IMR-90 (cell line): Measurements from ENCODE around the gene SYNE3. TPM values are rescaled to one million over a fixed set of nuclear protein-coding genes. Genes with fewer than 3 reads are reported as not detected.

Source experiments
- ATAC-seq: fragments of 200-7000 bp; cut with Tn5 transposase; 2 replicates; pipeline ENCODE4 v1.9.1; 2020; ENCODE audit warnings: low read depth, mild to moderate bottlenecking, moderate library complexity
- BruUV-seq: library from RNA; stranded (reverse); fragments of 400-500 nt; replicated peaks from 2 replicates; lab custom pipeline; 2021; lab: Mats Ljungman, UMichigan
- CTCF ChIA-PET: fragments of 300-600 bp; formaldehyde crosslinking; extraction: SDS; loops from one replicate; lab custom pipeline; 2021; ENCODE audit warnings: antibody characterized with exemption; lab: Yijun Ruan, JAX
- POLR2A ChIA-PET: fragments of 300-600 bp; sonication (Branson Sonifier 250); formaldehyde crosslinking; loops from one replicate; lab custom pipeline; 2022; ENCODE audit warnings: antibody characterized with exemption; ENCODE audit not compliant: unreplicated experiment; lab: Charles Lee
- DNase-seq: peaks from one replicate; pipeline ENCODE4 v3.0.0; 2013
- H2AFZ ChIP-seq: replicated peaks from 2 replicates; pipeline ENCODE3; 2013; ENCODE audit warnings: low read length, mild to moderate bottlenecking; ENCODE audit not compliant: poor library complexity
- H2AK5ac ChIP-seq: 2 replicates; pipeline ENCODE4 v1.6.1; 2013; ENCODE audit warnings: low read depth, low read length, inconsistent platforms
- H2AK9ac ChIP-seq: replicated peaks from 2 replicates; pipeline ENCODE3; 2013; ENCODE audit warnings: mild to moderate bottlenecking, low read depth, low read length, moderate library complexity; ENCODE audit not compliant: poor library complexity
- H2BK120ac ChIP-seq: 2 replicates; pipeline ENCODE4 v1.6.1; 2013; ENCODE audit warnings: low read depth, low read length, inconsistent platforms
- H2BK15ac ChIP-seq: 3 replicates; pipeline ENCODE4 v1.6.1; 2013; ENCODE audit warnings: low read depth, low read length, inconsistent platforms
- H2BK20ac ChIP-seq: 2 replicates; pipeline ENCODE4 v1.6.1; 2013; ENCODE audit warnings: low read depth, mild to moderate bottlenecking, inconsistent platforms, low read length, moderate library complexity
- H2BK5ac ChIP-seq: 2 replicates; pipeline ENCODE4 v1.6.1; 2013; ENCODE audit warnings: mild to moderate bottlenecking, low read depth, low read length, inconsistent platforms; ENCODE audit not compliant: poor library complexity, severe bottlenecking
- H3K14ac ChIP-seq: replicated peaks from 2 replicates; pipeline ENCODE4 v1.6.1; 2013; ENCODE audit warnings: low read depth, low read length, inconsistent platforms
- H3K18ac ChIP-seq: 2 replicates; pipeline ENCODE4 v1.6.1; 2013; ENCODE audit warnings: low read depth, low read length, control low read depth
- H3K23ac ChIP-seq: 2 replicates; pipeline ENCODE4 v1.6.1; 2013; ENCODE audit warnings: low read depth, low read length, inconsistent platforms
- H3K27ac ChIP-seq: 2 replicates; pipeline ENCODE4 v1.5.1; 2013; ENCODE audit warnings: mild to moderate bottlenecking, control low read depth, low read length; ENCODE audit not compliant: insufficient read depth
- H3K27me3 ChIP-seq: 2 replicates; pipeline ENCODE4 v1.6.1; 2013; ENCODE audit warnings: low read length; ENCODE audit not compliant: control insufficient read depth, insufficient read depth
- H3K36me3 ChIP-seq: 2 replicates; pipeline ENCODE4 v1.6.1; 2013; ENCODE audit warnings: low read length, mixed read lengths; ENCODE audit not compliant: control insufficient read depth, insufficient read depth
- H3K4ac ChIP-seq: 2 replicates; pipeline ENCODE4 v1.6.1; 2013; ENCODE audit warnings: low read depth, low read length, inconsistent platforms
- H3K4me1 ChIP-seq: 2 replicates; pipeline ENCODE4 v1.6.1; 2013; ENCODE audit warnings: low read length, mixed read lengths; ENCODE audit not compliant: control insufficient read depth, insufficient read depth
- H3K4me2 ChIP-seq: 2 replicates; pipeline ENCODE4 v1.6.1; 2013; ENCODE audit warnings: low read depth, mild to moderate bottlenecking, control low read depth, low read length, moderate library complexity
- H3K4me3 ChIP-seq: 2 replicates; pipeline ENCODE4 v1.5.1; 2013; ENCODE audit warnings: low read depth, mild to moderate bottlenecking, control low read depth, low read length, moderate library complexity; ENCODE audit not compliant: insufficient read depth
- H3K56ac ChIP-seq: 2 replicates; pipeline ENCODE4 v1.6.1; 2013; ENCODE audit warnings: low read length, inconsistent platforms; ENCODE audit not compliant: insufficient read depth; ENCODE audit errors: extremely low read depth
- H3K79me1 ChIP-seq, 2 experiments: 2 replicates each; pipeline ENCODE4 v1.6.1; 2013; ENCODE audit warnings: low read length in 2 of 2, inconsistent platforms in 1 of 2, low read depth in 1 of 2
- H3K9ac ChIP-seq: 2 replicates; pipeline ENCODE4 v1.6.1; 2013; ENCODE audit warnings: low read depth, low read length, control low read depth
- H3K9me1 ChIP-seq: 2 replicates; pipeline ENCODE4 v1.6.1; 2013; ENCODE audit warnings: low read length, inconsistent platforms; ENCODE audit not compliant: insufficient read depth
- H3K9me3 ChIP-seq: 2 replicates; pipeline ENCODE4 v1.6.1; 2013; ENCODE audit warnings: low read length; ENCODE audit not compliant: control insufficient read depth, insufficient read depth
- H4K20me1 ChIP-seq: 2 replicates; pipeline ENCODE4 v1.6.1; 2013; ENCODE audit warnings: low read length, inconsistent platforms; ENCODE audit not compliant: insufficient read depth
- H4K5ac ChIP-seq: 2 replicates; pipeline ENCODE4 v1.6.1; 2013; ENCODE audit warnings: mild to moderate bottlenecking, low read depth, low read length, control low read depth
- H4K8ac ChIP-seq, 2 experiments: 2 replicates each; pipeline ENCODE4 v1.6.1; 2013; ENCODE audit warnings: low read depth in 2 of 2, low read length in 2 of 2, control low read depth in 1 of 2, inconsistent platforms in 1 of 2
- H4K91ac ChIP-seq: 2 replicates; pipeline ENCODE4 v1.6.1; 2013; ENCODE audit warnings: low read depth, low read length, inconsistent platforms; ENCODE audit not compliant: insufficient read depth
- MAFK ChIP-seq: IDR thresholded peaks from 2 replicates; pipeline ENCODE4 v1.6.1; 2012; ENCODE audit warnings: low read depth, low read length, improper control_type of control experiment
- POLR2A ChIP-seq: IDR thresholded peaks from 2 replicates; pipeline ENCODE4 v1.6.1; 2012; ENCODE audit warnings: mild to moderate bottlenecking, low read depth, low read length
- WGBS, 2 experiments: methylation state at CpG; one replicate each; pipeline versions ENCODE4 v1.1.5 to v1.1.7; 2013; ENCODE audit warnings: missing lambda C conversion rate in 2 of 2; ENCODE audit not compliant: insufficient read length in 1 of 2; ENCODE audit errors: extremely low coverage in 2 of 2; 5-methylcytosine and 5-hydroxymethylcytosine counted together
- dilution Hi-C: fragments of 300-500 bp; cut with HindIII; formaldehyde crosslinking; loops from one replicate; pipeline ENCODE4 v1.14.3; 2018; ENCODE audit warnings: low sequenced_read_pairs; ENCODE audit not compliant: unreplicated experiment
- in situ Hi-C: fragments of 300-500 bp; cut with MboI; formaldehyde crosslinking; loops from 3 replicates; pipeline ENCODE4 v1.14.3; 2019; ENCODE audit warnings: low sequenced_read_pairs, inconsistent platforms, mixed read lengths
- intact Hi-C: fragments of 100-400 bp; cut with micrococcal nuclease; formaldehyde crosslinking; loops from 2 replicates; pipeline ENCODE4 v1.10.0; 2022
- polyA plus RNA-seq, 3 experiments: library from polyadenylated mRNA; depleted of rRNA; stranded (reverse); fragments of >200 nt; gene quantifications; 2 replicates each; pipeline ENCODE4 v1.2.3, GENCODE V29; 2012; ENCODE audit warnings: low replicate concordance in 1 of 3
- total RNA-seq: library from RNA; depleted of rRNA; stranded (reverse); fragments of >200 nt; gene quantifications from 2 replicates; pipeline ENCODE4 v1.2.3, GENCODE V29; 2012

SYNE3 gene
- total and polyA plus RNA-seq, 2 of the 4 experiments (the other 2 are of a cell fraction): 2.9 to 5.0 TPM

GRCh38 chr14:95523051-95523814 lies 6.8 kb upstream of the SYNE3 start:
- Histone ChIP-seq H2BK5ac (peak overlapping the region; percentile 94), H4K8ac (peak overlapping the region; percentile 59 to 97), H3K36me3 (no peaks in the 10 kb centered on the region), H3K27ac (peak overlapping the region; percentile 89), H3K4me2 (peak overlapping the region; percentile 67), H3K9ac (peak overlapping the region; percentile 59), H3K27me3 (no peaks in the 10 kb centered on the region), H3K9me1 (peaks cover 35% of the 10 kb centered on the region), H2BK120ac (peak overlapping the region; percentile 98), H4K5ac (peak overlapping the region; percentile 88), H3K23ac (peak overlapping the region; percentile 88), H3K9me3 (no peaks in the 10 kb centered on the region), H3K18ac (peak overlapping the region; percentile 80), H2BK15ac (peak overlapping the region; percentile 71; the same call in 2 of the 3 replicates), H3K4ac (peak overlapping the region; percentile 97), H4K20me1 (no peaks in the 10 kb centered on the region), H2AK9ac (peak overlapping the region; percentile 86), H4K91ac (peak overlapping the region; percentile 96), H2BK20ac (peak overlapping the region; percentile 95), H3K56ac (peak overlapping the region; percentile 86; the same call in 1 of the 2 replicates), H3K4me1 (peaks cover 48% of the 10 kb centered on the region), H2AFZ (peak overlapping the region; percentile 36), H3K4me3 (peak overlapping the region; percentile 3; the same call in 1 of the 2 replicates), H3K14ac (peak overlapping the region; percentile 94), H2AK5ac (peak overlapping the region; percentile 92; the same call in 1 of the 2 replicates), H3K79me1 (peaks cover 9 to 53% of the 10 kb centered on the region in 2 experiments; a peak in 3 of 4 replicates)
- ChIA-PET CTCF (interaction anchor here (0.6 to 1.3 kb wide), 4 partner anchors 70 to 804 kb away, joined by 3 to 11 read pairs (median 4); no protein-coding TSS in a partner anchor), POLR2A (interaction anchor here (1.0 kb wide), 1 partner anchor 8 kb away, joined by 3 read pairs; no protein-coding TSS in a partner anchor)
- peak; percentile 55 for DNase-seq
- intact Hi-C loops: no loop called here
- in situ Hi-C loops: loop anchor here (25.0 kb wide), 1 partner anchor 386 kb away; no protein-coding TSS in a partner anchor
- BruUV-seq: no TSS peak
- no CpG with 5 or more reads among the region's 12 CpGs for WGBS, 2 experiments
- TF ChIP-seq POLR2A (peak; percentile 44; the same call in 1 of the 2 replicates), MAFK (no peak)
- peak; percentile 5 for ATAC-seq
- dilution Hi-C loops: no loop called here
